Testis (tissue), 3 donors: ENCODE data around the gene MACROD2. TPM values are rescaled to one million over a fixed set of nuclear protein-coding genes. Genes with fewer than 3 reads are reported as not detected.

ENCODE experiments used
- DNase-seq: peaks from one replicate; pipeline ENCODE4 v3.0.0-alpha.2; 2019
- H3K27ac ChIP-seq, 2 donors: fragments of 200-600 bp; sonication (generic); one replicate each; pipeline ENCODE4 v1.5.1; 2019
- H3K27me3 ChIP-seq: fragments of 200-600 bp; sonication (generic); one replicate; pipeline ENCODE4 v1.5.1; 2019
- H3K36me3 ChIP-seq: fragments of 200-600 bp; sonication (generic); one replicate; pipeline ENCODE4 v1.5.1; 2017; ENCODE audit warnings: low read depth; ENCODE audit errors: missing control alignments
- H3K4me1 ChIP-seq: fragments of 200-600 bp; sonication (generic); one replicate; pipeline ENCODE4 v1.5.1; 2019
- H3K4me3 ChIP-seq, 2 donors: fragments of 200-600 bp; sonication (generic); one replicate each; pipeline ENCODE4 v1.5.1; 2017 to 2019
- H3K9me3 ChIP-seq: fragments of 200-600 bp; sonication (generic); one replicate; pipeline ENCODE4 v1.5.1; 2017
- CTCF ChIP-seq, 3 experiments: fragments of 450-650 bp in 2 of 3; fragments of 200-600 bp in 1 of 3; sonication (generic) in 1 of 3; IDR thresholded peaks; one replicate each; pipeline ENCODE4 v1.5.1; 2016 to 2019; ENCODE audit warnings: antibody characterized with exemption in 3 of 3, mild to moderate bottlenecking in 2 of 3, moderate library complexity in 1 of 3
- POLR2A ChIP-seq: fragments of 450-650 bp; IDR thresholded peaks from one replicate; pipeline ENCODE4 v1.6.1; 2017; ENCODE audit warnings: antibody characterized with exemption, mild to moderate bottlenecking, moderate library complexity
- WGBS, 2 donors: methylation state at CpG; one replicate each; pipeline ENCODE4 v1.1.5; 2018; 5-methylcytosine and 5-hydroxymethylcytosine counted together
- intact Hi-C: fragments of 100-400 bp; cut with DNase I; formaldehyde crosslinking; loops from one replicate; pipeline ENCODE4 v1.15.1; 2023; ENCODE audit warnings: low total_unique reads
- polyA plus RNA-seq: library from polyadenylated mRNA; stranded (reverse); fragments of 350-450 nt; fragmentation: Illumina TruSeq; extraction: RNeasy Lipid Tissue Mini Kit (QIAGEN cat#74804); gene quantifications from one replicate; pipeline ENCODE4 v1.2.3, GENCODE V29; 2014; ENCODE audit warnings: low read depth, low replicate concordance; ENCODE audit not compliant: insufficient read depth
- total RNA-seq, 2 donors: library from RNA; depleted of rRNA; stranded (reverse); fragments of >200 nt; gene quantifications; one replicate each; pipeline ENCODE4 v1.2.3, GENCODE V29; 2016

MACROD2 gene
- total and polyA plus RNA-seq, 3 donors from 2014 or later: 12.6 to 20.6 (median 16.8) TPM

GRCh38 chr20:14404515-14404914 is 409.2 kb downstream of the MACROD2 start:
- H3K4me3 ChIP-seq: no peak overlapping the region
- 88 to 94% methylated on average over 2 of the region's 2 CpGs for WGBS, 2 donors
- intact Hi-C loops: no loop called here

GRCh38 chr20:14406495-14406894 is 411.2 kb downstream of the MACROD2 start:
- Histone ChIP-seq H3K9me3 (no peaks in the 10 kb centered on the region), H3K27ac (no peak overlapping the region), H3K27me3 (no peaks in the 10 kb centered on the region), H3K4me3 (no peak overlapping the region), H3K36me3 (no peaks in the 10 kb centered on the region), H3K4me1 (no peaks in the 10 kb centered on the region)
- DNase-seq: no peak
- intact Hi-C loops: no loop called here
- TF ChIP-seq CTCF (IDR thresholded peaks at IDR 0.05): no peak
- no peak for TF ChIP-seq POLR2A

More at GRCh38 chr20:14404515-14404914, 409.2 kb downstream of the MACROD2 start:
- H3K27me3 ChIP-seq: no peaks in the 10 kb centered on the region
- no peaks in the 10 kb centered on the region for H3K36me3 ChIP-seq
- no peak overlapping the region for H3K27ac ChIP-seq
- H3K9me3 ChIP-seq: no peaks in the 10 kb centered on the region
- no peaks in the 10 kb centered on the region for H3K4me1 ChIP-seq
- DNase-seq: no peak
- TF ChIP-seq CTCF (IDR thresholded peaks at IDR 0.05): no peak
- no peak for TF ChIP-seq POLR2A

GRCh38 chr20:14407336-14407735 is 412.0 kb downstream of the MACROD2 start:
- no peaks in the 10 kb centered on the region for H3K9me3 ChIP-seq
- H3K27ac ChIP-seq: no peak overlapping the region
- DNase-seq: no peak
- no peaks in the 10 kb centered on the region for H3K4me1 ChIP-seq
- H3K27me3 ChIP-seq: no peaks in the 10 kb centered on the region
- WGBS, 2 donors: 90 to 96% methylated on average over 3 of the region's 3 CpGs
- no peak for TF ChIP-seq POLR2A
- TF ChIP-seq CTCF (IDR thresholded peaks at IDR 0.05): no peak
- intact Hi-C loops: no loop called here
- H3K4me3 ChIP-seq: no peak overlapping the region
- H3K36me3 ChIP-seq: no peaks in the 10 kb centered on the region

GRCh38 chr20:14410869-14411555 is 415.7 kb downstream of the MACROD2 start:
- no peaks in the 10 kb centered on the region for H3K4me1 ChIP-seq
- no peak overlapping the region for H3K4me3 ChIP-seq
- no peak overlapping the region for H3K27ac ChIP-seq
- H3K27me3 ChIP-seq: no peaks in the 10 kb centered on the region
- no peaks in the 10 kb centered on the region for H3K9me3 ChIP-seq
- TF ChIP-seq POLR2A (no peak), CTCF (IDR thresholded peaks at IDR 0.05) (no peak)
- H3K36me3 ChIP-seq: no peaks in the 10 kb centered on the region
- 75 to 80% methylated on average over 3 of the region's 3 CpGs for WGBS, 2 donors
- intact Hi-C loops: no loop called here
- no peak for DNase-seq

GRCh38 chr20:14412065-14412681 is 416.9 kb downstream of the MACROD2 start:
- H3K4me1 ChIP-seq: no peaks in the 10 kb centered on the region
- no peaks in the 10 kb centered on the region for H3K27me3 ChIP-seq
- H3K4me3 ChIP-seq: no peak overlapping the region
- no peaks in the 10 kb centered on the region for H3K36me3 ChIP-seq
- H3K27ac ChIP-seq: no peak overlapping the region
- intact Hi-C loops: no loop called here
- DNase-seq: no peak
- TF ChIP-seq CTCF (IDR thresholded peaks at IDR 0.05): no peak
- TF ChIP-seq POLR2A: no peak
- WGBS, 2 donors: 87 to 91% methylated on average over 5 of the region's 5 CpGs
- H3K9me3 ChIP-seq: no peaks in the 10 kb centered on the region
